A549 (cell line): ENCODE results near the gene DCLRE1B. TPM values are rescaled to one million over a fixed set of nuclear protein-coding genes. Genes with fewer than 3 reads are reported as not detected.

Experiments
- ATAC-seq, 2 experiments: fragments of 200-7000 bp in 1 of 2; fragments of >200 bp in 1 of 2; cut with Nextera tagmentation in 1 of 2; cut with Tn5 transposase in 1 of 2; 3 replicates each; pipeline versions ENCODE4 v1.8.0 to v1.9.1; 2018 to 2020; ENCODE audit warnings: mild to moderate bottlenecking in 1 of 2, moderate library complexity in 1 of 2
- CTCF ChIA-PET: fragments of 300-600 bp; sonication (Branson Sonifier 250); formaldehyde crosslinking; extraction: SDS; loops from one replicate; lab custom pipeline; 2021; ENCODE audit warnings: antibody characterized with exemption, inconsistent platforms; lab: Yijun Ruan, JAX
- POLR2A ChIA-PET: fragments of 350-600 bp; formaldehyde crosslinking; extraction: SDS; loops from one replicate; lab custom pipeline; 2021; ENCODE audit warnings: antibody characterized with exemption, inconsistent platforms; lab: Yijun Ruan, JAX
- DNase-seq, 2 experiments: peaks; one replicate each; pipeline versions ENCODE4 v3.0.0 to v3.0.0-alpha.2; 2011 to 2016; ENCODE audit warnings: low read depth in 1 of 2, low spot score in 1 of 2
- FAIRE-seq: peaks from 2 replicates; lab custom pipeline; 2011; peaks lifted over from hg19 to GRCh38; lab: Jason Lieb, UNC
- H3K27ac ChIP-seq, 2 experiments: fragments of >200 bp; sonication (Bioruptor Twin); formaldehyde crosslinking; 3 replicates each; pipeline ENCODE4 v1.5.1; 2016 to 2017
- H3K4me1 ChIP-seq: fragments of >200 bp; sonication (Bioruptor Twin); formaldehyde crosslinking; 3 replicates; pipeline ENCODE4 v1.6.1; 2016
- H3K4me2 ChIP-seq: fragments of >200 bp; sonication (Bioruptor Twin); formaldehyde crosslinking; 3 replicates; pipeline ENCODE4 v1.6.1; 2016
- H3K4me3 ChIP-seq: fragments of >200 bp; sonication (Bioruptor Twin); formaldehyde crosslinking; 3 replicates; pipeline ENCODE4 v1.5.1; 2016
- H3K9me3 ChIP-seq: fragments of >200 bp; sonication (Bioruptor Twin); formaldehyde crosslinking; 3 replicates; pipeline ENCODE4 v1.6.1; 2016
- BHLHE40 ChIP-seq: IDR thresholded peaks from 2 replicates; pipeline ENCODE4 v1.6.1; 2012; ENCODE audit warnings: low read depth, low read length, inconsistent platforms
- CTCF ChIP-seq: fragments of >200 bp; sonication (Bioruptor Twin); formaldehyde crosslinking; IDR thresholded peaks from 3 replicates; pipeline ENCODE4 v1.5.1; 2016
- ELK1 ChIP-seq: fragments of 150-350 bp; IDR thresholded peaks from 2 replicates; pipeline ENCODE4 v1.6.1; 2014; ENCODE audit warnings: low read depth, mild to moderate bottlenecking, low read length
- HES2 ChIP-seq: fragments of >200 bp; sonication (Bioruptor Twin); formaldehyde crosslinking; IDR thresholded peaks from 2 replicates; pipeline ENCODE4 v1.6.1; 2016
- HEYL ChIP-seq: fragments of 250-450 bp; sonication (Bioruptor Pico); IDR thresholded peaks from 2 replicates; pipeline ENCODE4 v1.8.0; 2021; ENCODE audit warnings: mild to moderate bottlenecking, moderate library complexity
- JUN ChIP-seq, 2 experiments: fragments of >200 bp; sonication (Bioruptor Twin); formaldehyde crosslinking; IDR thresholded peaks; 2 replicates in 1 of 2; 3 replicates in 1 of 2; pipeline ENCODE4 v1.6.1; 2016 to 2017
- JUNB ChIP-seq: fragments of >200 bp; sonication (Bioruptor Twin); formaldehyde crosslinking; IDR thresholded peaks from 2 replicates; pipeline ENCODE4 v1.6.1; 2016
- PBX3 ChIP-seq: IDR thresholded peaks from 2 replicates; pipeline ENCODE4 v1.6.1; 2012
- PHF8 ChIP-seq: fragments of 200-600 bp; sonication (generic); IDR thresholded peaks from 2 replicates; pipeline ENCODE4 v1.6.1; 2016; ENCODE audit warnings: low read depth, mild to moderate bottlenecking, antibody characterized with exemption, moderate library complexity, borderline replicate concordance
- POLR2AphosphoS2 ChIP-seq: conservative IDR thresholded peaks from 2 replicates; pipeline ENCODE4 v1.6.1; 2012; ENCODE audit warnings: low read length, improper control_type of control experiment, inconsistent platforms
- RAD21 ChIP-seq, 2 experiments: fragments of >200 bp in 1 of 2; sonication (Bioruptor Twin) in 1 of 2; formaldehyde crosslinking in 1 of 2; IDR thresholded peaks in 1 of 2; conservative IDR thresholded peaks in 1 of 2; 2 replicates in 1 of 2; 3 replicates in 1 of 2; pipeline ENCODE4 v1.6.1; 2012 to 2018; ENCODE audit warnings: inconsistent platforms in 1 of 2
- RCOR1 ChIP-seq: fragments of 150-350 bp; IDR thresholded peaks from 2 replicates; pipeline ENCODE4 v1.6.1; 2014; ENCODE audit warnings: antibody characterized with exemption, low read length, low read depth
- RNF2 ChIP-seq: fragments of 200-600 bp; sonication (generic); IDR thresholded peaks from 2 replicates; pipeline ENCODE4 v1.6.1; 2016; ENCODE audit warnings: low read depth, mild to moderate bottlenecking, antibody characterized with exemption, moderate library complexity, borderline replicate concordance
- SMC3 ChIP-seq: fragments of >200 bp; sonication (Bioruptor Twin); formaldehyde crosslinking; IDR thresholded peaks from 3 replicates; pipeline ENCODE4 v1.6.1; 2018; ENCODE audit warnings: inconsistent platforms
- TFCP2L1 ChIP-seq: fragments of 250-450 bp; sonication (Bioruptor Pico); IDR thresholded peaks from 2 replicates; pipeline ENCODE4 v1.5.0; 2021; ENCODE audit warnings: mild to moderate bottlenecking
- ZC3H11A ChIP-seq: fragments of 450-650 bp; IDR thresholded peaks from 2 replicates; pipeline ENCODE4 v1.6.1; 2014; ENCODE audit warnings: antibody characterized with exemption, mild to moderate bottlenecking
- ZFP36 ChIP-seq: fragments of 450-650 bp; IDR thresholded peaks from 2 replicates; pipeline ENCODE4 v1.6.1; 2014; ENCODE audit warnings: borderline replicate concordance; ENCODE audit not compliant: partially characterized antibody
- WGBS: methylation state at CpG from one replicate; pipeline ENCODE4 v1.1.6; 2017; ENCODE audit errors: missing lambda C conversion rate; 5-methylcytosine and 5-hydroxymethylcytosine counted together
- polyA plus RNA-seq, 4 experiments: library from polyadenylated mRNA; depleted of rRNA in 3 of 4; stranded (reverse); fragments of >200 nt; fragmentation: RNase III in 1 of 4; extraction: RNeasy Plus Mini Kit Qiagen cat#74134 plus additional on column Dnase treatment in 1 of 4; gene quantifications; 2 replicates in 3 of 4; 3 replicates in 1 of 4; pipeline ENCODE4 v1.2.3, GENCODE V29; 2011 to 2017

Gene DCLRE1B
- polyA plus RNA-seq, 2 of the 4 experiments (the other 2 are of a cell fraction): 4.8 to 5.7 TPM

GRCh38 chr1:113922957-113923356, 17.8 kb downstream of the DCLRE1B start:
- no peak overlapping the region for H3K4me3 ChIP-seq
- CTCF ChIA-PET: no interaction called here
- 65% methylated on average over 4 of the region's 4 CpGs for WGBS
- H3K9me3 ChIP-seq: no peaks in the 10 kb centered on the region
- ATAC-seq: no peak
- H3K27ac ChIP-seq: no peak overlapping the region
- H3K4me1 ChIP-seq: peaks cover 1% of the 10 kb centered on the region; the same call in 2 of the 3 replicates
- no peak for TF ChIP-seq JUNB
- no peak for TF ChIP-seq RAD21 (conservative IDR thresholded peaks at IDR 0.05 in 1 of 2, IDR thresholded peaks at IDR 0.05 in 1 of 2)
- TF ChIP-seq TFCP2L1 (CRISPR knock-in tag): no peak
- no peak for TF ChIP-seq RNF2
- no peak for TF ChIP-seq CTCF
- TF ChIP-seq HEYL (CRISPR knock-in tag): no peak
- no peak for TF ChIP-seq POLR2AphosphoS2
- TF ChIP-seq BHLHE40: no peak
- TF ChIP-seq PBX3: no peak
- no peak for TF ChIP-seq SMC3
- TF ChIP-seq ZFP36: no peak
- no peak for TF ChIP-seq JUN (IDR thresholded peaks at IDR 0.05)
- no peak for TF ChIP-seq PHF8
- no peak for TF ChIP-seq ELK1
- TF ChIP-seq, all 56 proteins: peak for 0
- no peak for FAIRE-seq
- H3K4me2 ChIP-seq: no peak overlapping the region
- DNase-seq: no peak
- POLR2A ChIA-PET: no interaction called here

- CTCF ChIA-PET: interaction anchor here (1.5 kb wide), 1 partner anchor 8 kb away, joined by 4 read pairs; no protein-coding TSS in a partner anchor
- no peak for ATAC-seq
- H3K27ac ChIP-seq: no peak overlapping the region
- TF ChIP-seq HES2: no peak
- TF ChIP-seq ZC3H11A: no peak
- TF ChIP-seq CTCF: no peak
- no peak for TF ChIP-seq RCOR1
- DNase-seq: no peak
- FAIRE-seq: no peak
- no peak overlapping the region for H3K4me2 ChIP-seq
- H3K9me3 ChIP-seq: no peaks in the 10 kb centered on the region
- H3K4me1 ChIP-seq: peaks cover 7% of the 10 kb centered on the region; the same call in 2 of the 3 replicates
- no peak overlapping the region for H3K4me3 ChIP-seq
- 86% methylated on average over 2 of the region's 2 CpGs for WGBS
- POLR2A ChIA-PET: no interaction called here
Observed at GRCh38 chr1:113924473-113924872, 19.3 kb downstream of the DCLRE1B start.
